HCT116 (cell line): ENCODE measurements around the gene LMNA. TPM values are rescaled to one million over a fixed set of nuclear protein-coding genes. Genes with fewer than 3 reads are reported as not detected.

Experiments
- ATAC-seq: fragments of 200-7000 bp; cut with Tn5 transposase; 2 replicates; pipeline ENCODE4 v1.9.1; 2020; ENCODE audit warnings: mild to moderate bottlenecking, moderate library complexity
- BruUV-seq: library from RNA; stranded (reverse); fragments of 400-500 nt; replicated peaks from 2 replicates; lab custom pipeline; 2021; lab: Mats Ljungman, UMichigan
- CTCF ChIA-PET: fragments of 300-600 bp; sonication (Branson Sonifier 250); formaldehyde crosslinking; loops from one replicate; lab custom pipeline; 2021; ENCODE audit warnings: antibody characterized with exemption; lab: Charles Lee
- POLR2A ChIA-PET: fragments of 300-600, 350-600 bp; sonication (Branson Sonifier 250); formaldehyde crosslinking; loops from one replicate; lab custom pipeline; 2021; ENCODE audit warnings: antibody characterized with exemption; lab: Charles Lee
- RAD21 ChIA-PET, 2 experiments: fragments of 300-600 bp; sonication (Branson Sonifier 250); formaldehyde crosslinking; loops; one replicate each; lab custom pipeline; 2023; ENCODE audit warnings: low total read pairs in 2 of 2; ENCODE audit not compliant: uncharacterized antibody in 2 of 2, unreplicated experiment in 2 of 2, low non-redundant PET in 1 of 2; lab: Charles Lee
- DNase-seq: peaks from one replicate; pipeline ENCODE4 v3.0.0-alpha.2; 2010; ENCODE audit warnings: low read depth, low spot score
- H2AFZ ChIP-seq: fragments of 200-600 bp; shearing (Covaris generic), sonication (generic); 2 replicates; pipeline ENCODE4 v1.6.1; 2017; ENCODE audit warnings: low read depth, mixed run types, mixed read lengths, antibody characterized with exemption, low read length; ENCODE audit not compliant: poor library complexity, severe bottlenecking
- H3K27ac ChIP-seq: 2 replicates; pipeline ENCODE4 v1.5.1; 2012; ENCODE audit warnings: low read depth, low read length
- H3K27me3 ChIP-seq: fragments of 200-600 bp; sonication (generic); 2 replicates; pipeline ENCODE4 v1.6.1; 2016; ENCODE audit warnings: mixed run types, low read length, mixed read lengths; ENCODE audit not compliant: insufficient read depth
- H3K36me3 ChIP-seq, 2 experiments: fragments of 200-500 bp in 1 of 2; fragments of 200-600 bp in 1 of 2; sonication (Bioruptor generic) in 1 of 2; sonication (generic) in 1 of 2; 2 replicates each; pipeline versions ENCODE4 v1.5.1 to v1.6.1; 2014 to 2016; ENCODE audit warnings: low read length in 2 of 2, inconsistent platforms in 1 of 2, mixed read lengths in 1 of 2, mixed run types in 1 of 2; ENCODE audit not compliant: insufficient read depth in 2 of 2, control insufficient read depth in 1 of 2
- H3K4me1 ChIP-seq, 2 experiments: fragments of 200-600 bp in 1 of 2; sonication (generic) in 1 of 2; 2 replicates each; pipeline versions ENCODE4 v1.5.1 to v1.6.1; 2012 to 2017; ENCODE audit warnings: low read length in 2 of 2, inconsistent platforms in 1 of 2, mild to moderate bottlenecking in 1 of 2, mixed read lengths in 1 of 2, mixed run types in 1 of 2, moderate library complexity in 1 of 2; ENCODE audit not compliant: insufficient read depth in 2 of 2, control insufficient read depth in 1 of 2
- H3K4me2 ChIP-seq: fragments of 200-600 bp; sonication (generic); 2 replicates; pipeline ENCODE4 v1.6.1; 2017; ENCODE audit warnings: mixed run types, low read length, mixed read lengths
- H3K4me3 ChIP-seq, 2 experiments: fragments of 200-600 bp in 1 of 2; sonication (generic) in 1 of 2; replicated peaks in 1 of 2; 2 replicates each; pipeline ENCODE4 v1.5.1; 2011 to 2016; ENCODE audit warnings: low read length in 2 of 2, control low read depth in 1 of 2, low read depth in 1 of 2, mild to moderate bottlenecking in 1 of 2, mixed read lengths in 1 of 2, mixed run types in 1 of 2
- H3K79me2 ChIP-seq: fragments of 200-600 bp; sonication (generic); 2 replicates; pipeline ENCODE4 v1.6.1; 2017; ENCODE audit warnings: mild to moderate bottlenecking, mixed run types, low read length, moderate library complexity, mixed read lengths; ENCODE audit not compliant: insufficient read depth
- H3K9ac ChIP-seq: fragments of 200-600 bp; sonication (generic); 2 replicates; pipeline ENCODE4 v1.6.1; 2016; ENCODE audit warnings: low read length, mixed read lengths
- H3K9me2 ChIP-seq: fragments of 200-600 bp; sonication (generic), shearing (Covaris generic); 2 replicates; pipeline ENCODE4 v1.6.1; 2017; ENCODE audit warnings: mixed run types, mild to moderate bottlenecking, moderate library complexity; ENCODE audit not compliant: insufficient read depth
- H3K9me3 ChIP-seq, 2 experiments: fragments of 200-500 bp in 1 of 2; fragments of 200-600 bp in 1 of 2; sonication (Bioruptor generic) in 1 of 2; sonication (generic) in 1 of 2; 2 replicates each; pipeline ENCODE4 v1.6.1; 2014 to 2017; ENCODE audit warnings: low read length in 2 of 2, mixed read lengths in 2 of 2, inconsistent platforms in 1 of 2, low read depth in 1 of 2, mild to moderate bottlenecking in 1 of 2, mixed run types in 1 of 2, moderate library complexity in 1 of 2; ENCODE audit not compliant: control insufficient read depth in 1 of 2, insufficient read depth in 1 of 2
- H4K20me1 ChIP-seq: fragments of 200-600 bp; sonication (generic), shearing (Covaris generic); 2 replicates; pipeline ENCODE4 v1.6.1; 2017; ENCODE audit warnings: mixed run types, mild to moderate bottlenecking, moderate library complexity; ENCODE audit not compliant: insufficient read depth
- POLR2A ChIP-seq: IDR thresholded peaks from 2 replicates; pipeline ENCODE4 v1.7.0; 2011; ENCODE audit warnings: borderline replicate concordance; ENCODE audit not compliant: insufficient read depth, insufficient read length; ENCODE audit errors: extremely low read depth
- POLR2AphosphoS5 ChIP-seq: IDR thresholded peaks from 2 replicates; pipeline ENCODE4 v1.6.1; 2011; ENCODE audit warnings: mild to moderate bottlenecking, low read depth, low read length, moderate library complexity
- RAD21 ChIP-seq: IDR thresholded peaks from 2 replicates; pipeline ENCODE4 v1.6.1; 2012; ENCODE audit warnings: low read depth, mild to moderate bottlenecking
- SIN3A ChIP-seq: IDR thresholded peaks from 2 replicates; pipeline ENCODE4 v1.6.1; 2012; ENCODE audit warnings: low read depth
- SRF ChIP-seq: IDR thresholded peaks from 2 replicates; pipeline ENCODE4 v1.6.1; 2012; ENCODE audit warnings: low read depth
- YY1 ChIP-seq: IDR thresholded peaks from 2 replicates; pipeline ENCODE4 v1.6.1; 2011; ENCODE audit warnings: low read length, low read depth, moderate library complexity, mild to moderate bottlenecking; ENCODE audit not compliant: insufficient replicate concordance; ENCODE audit errors: extremely low read depth
- ZNF274 ChIP-seq: fragments of 200-500 bp; sonication (Bioruptor generic); IDR thresholded peaks from 2 replicates; pipeline ENCODE4 v1.6.1; 2014; ENCODE audit warnings: mild to moderate bottlenecking, low read depth, low read length, inconsistent platforms
- intact Hi-C: fragments of 100-400 bp; cut with micrococcal nuclease; formaldehyde crosslinking; loops from 2 replicates; pipeline ENCODE4 v1.10.0; 2022
- total RNA-seq: library from RNA; stranded (reverse); gene quantifications from one replicate; pipeline ENCODE4 v1.2.1, GENCODE V29; 2021; ENCODE audit not compliant: unreplicated experiment

LMNA gene
- total RNA-seq, 1 experiment from 2014 or later = 528 TPM

GRCh38 chr1:156134716-156135435 lies 20.4 kb downstream of the LMNA start:
- peaks cover 62% of the 10 kb centered on the region for H3K79me2 ChIP-seq
- no peak for ATAC-seq
- intact Hi-C loops = loop anchor here (5.0 kb wide), 1 partner anchor 198 kb away; no protein-coding TSS in a partner anchor
- peaks cover 65 to 76% of the 10 kb centered on the region in 2 experiments for H3K36me3 ChIP-seq
- CTCF ChIA-PET = interaction anchor here (0.9 to 1.2 kb wide), 2 partner anchors 12 to 38 kb away, joined by 3 read pairs; no protein-coding TSS in a partner anchor
- no peaks in the 10 kb centered on the region for H3K9me2 ChIP-seq
- H2AFZ ChIP-seq = no peak overlapping the region
- H3K9me3 ChIP-seq = no peaks in the 10 kb centered on the region
- RAD21 ChIA-PET = no interaction called here
- H3K27ac ChIP-seq = no peak overlapping the region; the same call in 1 of the 2 replicates
- no peak overlapping the region for H3K4me2 ChIP-seq
- TF ChIP-seq ZNF274 (no peak), SIN3A (no peak), RAD21 (no peak), POLR2A (no peak), YY1 (no peak)
- TF ChIP-seq, all 23 proteins: peak for 0
- H4K20me1 ChIP-seq = no peaks in the 10 kb centered on the region
- no peaks in the 10 kb centered on the region for H3K27me3 ChIP-seq
- POLR2A ChIA-PET = no interaction called here
- H3K9ac ChIP-seq = no peak overlapping the region
- no TSS peak for BruUV-seq
- peaks cover 7 to 11% of the 10 kb centered on the region in 2 experiments for H3K4me1 ChIP-seq
- no peak overlapping the region for H3K4me3 ChIP-seq
- no peak for DNase-seq

- peaks cover 59 to 74% of the 10 kb centered on the region in 2 experiments for H3K36me3 ChIP-seq
- intact Hi-C loops = no loop called here
Measured at GRCh38 chr1:156135930-156136871, 21.7 kb downstream of the LMNA start.

More at GRCh38 chr1:156135930-156136871, 21.7 kb downstream of the LMNA start:
- TF ChIP-seq SRF = no peak
- peak; percentile 21 for TF ChIP-seq POLR2AphosphoS5
- Histone ChIP-seq H3K4me1 (no peaks in the 10 kb centered on the region; a peak in 1 of 4 replicates), H3K79me2 (peaks cover 50% of the 10 kb centered on the region), H3K27me3 (no peaks in the 10 kb centered on the region), H2AFZ (no peak overlapping the region), H3K9ac (no peak overlapping the region), H4K20me1 (no peaks in the 10 kb centered on the region), H3K27ac (no peak overlapping the region), H3K9me3 (no peaks in the 10 kb centered on the region), H3K4me3 (no peak overlapping the region), H3K4me2 (no peak overlapping the region), H3K9me2 (no peaks in the 10 kb centered on the region)
- BruUV-seq = TSS peak; percentile 9
- ChIA-PET POLR2A (no interaction called here), CTCF (interaction anchor here (0.8 kb wide), 1 partner anchor 9 kb away, joined by 3 read pairs; no protein-coding TSS in a partner anchor), RAD21 (no interaction called here)
- ATAC-seq = no peak
- no peak for DNase-seq
